Progenitor cell of endocrine pancreas (in vitro differentiated cells): ENCODE results near the gene M1AP. TPM values are rescaled to one million over a fixed set of nuclear protein-coding genes. Genes with fewer than 3 reads are reported as not detected.
"Not testable (repeated sequence)": the region's sequence is repeated elsewhere in the genome, so short reads cannot be mapped to it uniquely, and the experiment has no call there.

Experiments used
- DNase-seq: peaks from one replicate; pipeline ENCODE4 v3.0.0; 2021; ENCODE audit warnings: low spot score; ENCODE audit not compliant: unreplicated experiment
- H3K27ac Mint-ChIP-seq: 2 replicates; pipeline ENCODE4 v1.8.0; 2021; ENCODE audit warnings: mild to moderate bottlenecking, moderate library complexity, mixed read lengths
- H3K27me3 Mint-ChIP-seq: 2 replicates; pipeline ENCODE4 v1.8.0; 2021; ENCODE audit warnings: mixed read lengths
- H3K36me3 Mint-ChIP-seq: 2 replicates; pipeline ENCODE4 v1.8.0; 2022; ENCODE audit warnings: mixed read lengths; ENCODE audit not compliant: insufficient read depth
- H3K4me1 Mint-ChIP-seq: 2 replicates; pipeline ENCODE4 v1.8.0; 2021; ENCODE audit warnings: low read depth, mixed read lengths
- H3K4me3 Mint-ChIP-seq: 2 replicates; pipeline ENCODE4 v1.8.0; 2021; ENCODE audit warnings: low read depth, mild to moderate bottlenecking, moderate library complexity, mixed read lengths
- H3K9me3 Mint-ChIP-seq: 2 replicates; pipeline ENCODE4 v1.8.0; 2021; ENCODE audit warnings: low read depth, mixed read lengths
- total RNA-seq: library from RNA; stranded (reverse); gene quantifications from 2 replicates; pipeline ENCODE4 v1.2.1, GENCODE V29; 2021
- TF ChIP-seq, protein P1 (sequence below): fragments of 200-600 bp; sonication (generic); IDR thresholded peaks from one replicate; pipeline ENCODE4 v1.5.0; 2021; ENCODE audit warnings: antibody characterized with exemption, mild to moderate bottlenecking; ENCODE audit not compliant: unreplicated experiment

The M1AP gene
- total RNA-seq, 1 donor from 2014 or later, result 2.5 TPM

DNA sequence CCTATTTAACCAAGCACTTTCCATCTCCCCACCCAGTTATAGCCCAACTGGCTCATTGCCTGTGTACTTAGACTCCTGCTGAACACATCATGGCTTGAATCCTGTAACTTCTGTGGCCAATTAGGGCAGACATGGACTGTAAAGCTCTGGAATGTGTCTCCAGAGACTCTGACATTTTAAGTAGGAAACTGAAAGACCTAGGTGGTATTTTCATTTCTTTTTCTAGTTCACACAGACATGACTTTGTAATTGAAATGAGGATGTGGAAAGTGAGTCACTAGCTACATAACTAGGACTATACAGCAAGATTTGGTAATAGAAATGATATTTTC lies 81.4 kb downstream of the M1AP start:
- Mint-ChIP-seq H3K27ac (no peak overlapping the region), H3K4me1 (no peaks in the 10 kb centered on the region), H3K27me3 (peaks cover 33% of the 10 kb centered on the region), H3K4me3 (no peak overlapping the region), H3K36me3 (no peaks in the 10 kb centered on the region), H3K9me3 (no peaks in the 10 kb centered on the region)
- DNase-seq, result no peak
- TF ChIP-seq, protein P1, sequence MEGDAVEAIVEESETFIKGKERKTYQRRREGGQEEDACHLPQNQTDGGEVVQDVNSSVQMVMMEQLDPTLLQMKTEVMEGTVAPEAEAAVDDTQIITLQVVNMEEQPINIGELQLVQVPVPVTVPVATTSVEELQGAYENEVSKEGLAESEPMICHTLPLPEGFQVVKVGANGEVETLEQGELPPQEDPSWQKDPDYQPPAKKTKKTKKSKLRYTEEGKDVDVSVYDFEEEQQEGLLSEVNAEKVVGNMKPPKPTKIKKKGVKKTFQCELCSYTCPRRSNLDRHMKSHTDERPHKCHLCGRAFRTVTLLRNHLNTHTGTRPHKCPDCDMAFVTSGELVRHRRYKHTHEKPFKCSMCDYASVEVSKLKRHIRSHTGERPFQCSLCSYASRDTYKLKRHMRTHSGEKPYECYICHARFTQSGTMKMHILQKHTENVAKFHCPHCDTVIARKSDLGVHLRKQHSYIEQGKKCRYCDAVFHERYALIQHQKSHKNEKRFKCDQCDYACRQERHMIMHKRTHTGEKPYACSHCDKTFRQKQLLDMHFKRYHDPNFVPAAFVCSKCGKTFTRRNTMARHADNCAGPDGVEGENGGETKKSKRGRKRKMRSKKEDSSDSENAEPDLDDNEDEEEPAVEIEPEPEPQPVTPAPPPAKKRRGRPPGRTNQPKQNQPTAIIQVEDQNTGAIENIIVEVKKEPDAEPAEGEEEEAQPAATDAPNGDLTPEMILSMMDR, result no peak

- TF ChIP-seq, protein P1, result no peak
- Mint-ChIP-seq H3K36me3 (no peaks in the 10 kb centered on the region), H3K4me3 (no peak overlapping the region), H3K9me3 (no peaks in the 10 kb centered on the region), H3K27me3 (peaks cover 38% of the 10 kb centered on the region), H3K27ac (no peak overlapping the region), H3K4me1 (no peaks in the 10 kb centered on the region)
- no peak for DNase-seq
Measured at GRCh38 chr2:74566076-74566753, 81.9 kb downstream of the M1AP start.

- Mint-ChIP-seq H3K4me1 (no peaks in the 10 kb centered on the region), H3K27ac (no peak overlapping the region), H3K4me3 (no peak overlapping the region), H3K36me3 (no peaks in the 10 kb centered on the region), H3K27me3 (peaks cover 51% of the 10 kb centered on the region), H3K9me3 (no peaks in the 10 kb centered on the region)
- no peak for DNase-seq
- TF ChIP-seq, protein P1, result no peak
Measured at GRCh38 chr2:74564222-74564621, 83.9 kb downstream of the M1AP start.

DNA sequence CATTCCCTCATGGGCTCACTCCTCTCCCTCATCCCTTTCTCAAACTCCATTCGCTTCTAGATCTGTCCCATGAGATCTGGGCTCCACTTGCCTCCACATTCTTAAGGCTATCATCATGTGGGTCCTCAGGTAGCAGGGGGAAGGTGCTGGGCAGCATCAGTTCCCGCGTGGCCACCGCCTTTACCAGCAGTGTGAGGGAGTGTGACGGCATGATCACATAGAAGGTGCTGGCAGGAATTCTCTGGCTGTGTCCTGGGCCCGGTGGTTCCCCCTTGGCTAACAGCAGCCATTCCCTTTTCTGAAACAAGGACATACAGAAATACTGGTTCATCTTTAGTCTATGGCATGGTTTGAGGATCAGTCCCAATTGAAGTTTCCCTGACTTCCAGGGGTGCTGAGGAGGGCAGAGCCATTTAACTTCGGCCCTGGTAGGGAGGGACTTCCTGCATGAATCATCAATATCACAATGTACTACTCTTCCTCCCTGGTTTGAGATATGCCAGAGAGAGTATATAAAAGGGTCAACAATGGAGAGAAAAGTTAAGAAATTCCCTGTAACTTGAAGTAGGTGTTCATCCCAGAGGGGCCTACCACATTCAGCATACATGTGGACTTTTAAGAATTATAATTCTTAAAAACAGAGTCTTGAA lies 85.9 kb downstream of the M1AP start:
- Mint-ChIP-seq H3K4me1 (peaks cover 6% of the 10 kb centered on the region), H3K9me3 (no peaks in the 10 kb centered on the region), H3K36me3 (no peaks in the 10 kb centered on the region), H3K4me3 (no peak overlapping the region), H3K27ac (no peak overlapping the region), H3K27me3 (peaks cover 47% of the 10 kb centered on the region)
- DNase-seq, result no peak
- TF ChIP-seq, protein P1, result no peak

DNA sequence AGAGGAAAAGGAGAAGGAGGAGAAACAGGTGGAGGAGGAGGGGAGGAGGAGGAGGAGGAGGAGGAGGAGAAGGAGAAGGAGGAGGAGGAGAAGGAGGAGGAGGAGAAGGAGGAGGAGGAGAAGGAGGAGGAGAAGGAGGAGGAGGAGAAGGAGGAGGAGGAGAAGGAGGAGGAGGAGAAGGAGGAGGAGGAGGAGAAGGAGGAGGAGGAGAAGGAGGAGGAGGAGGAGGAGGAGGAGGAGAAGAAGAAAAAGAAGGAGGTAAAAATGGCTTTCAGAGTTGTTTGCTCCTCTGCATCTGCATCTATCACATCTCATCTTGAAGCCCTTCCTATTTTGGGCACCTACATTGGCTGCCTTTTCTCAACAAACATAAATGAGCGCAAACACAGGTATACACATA lies 87.1 kb downstream of the M1AP start:
- H3K4me3 Mint-ChIP-seq, H3K9me3 Mint-ChIP-seq, H3K27ac Mint-ChIP-seq, H3K4me1 Mint-ChIP-seq, H3K36me3 Mint-ChIP-seq, DNase-seq: not testable (repeated sequence)
- H3K27me3 Mint-ChIP-seq, result peaks cover 44% of the 10 kb centered on the region

DNA sequence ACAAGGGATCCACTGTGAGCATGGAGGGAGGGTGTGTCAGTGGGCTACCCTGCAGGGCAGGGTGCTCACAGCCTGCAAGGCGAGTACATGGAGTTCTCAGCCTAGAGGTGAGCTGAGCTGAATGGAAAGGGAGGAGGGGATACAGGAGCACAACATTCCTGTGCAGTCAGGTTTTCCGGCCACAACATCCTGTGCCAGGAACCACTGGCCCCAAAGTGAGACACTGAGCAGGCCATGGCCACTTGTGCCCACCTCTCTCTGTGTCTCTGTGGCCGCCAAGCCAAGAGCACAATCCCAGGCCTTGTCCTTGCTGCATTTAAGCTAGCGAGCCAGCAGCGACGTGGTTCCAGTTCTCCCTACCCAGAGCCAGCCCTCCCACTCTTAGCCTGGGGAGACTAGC lies 87.5 kb downstream of the M1AP start:
- H3K9me3 Mint-ChIP-seq, result no peaks in the 10 kb centered on the region
- no peak overlapping the region for H3K4me3 Mint-ChIP-seq
- H3K36me3 Mint-ChIP-seq, result no peaks in the 10 kb centered on the region
- no peak overlapping the region for H3K27ac Mint-ChIP-seq
- H3K4me1 Mint-ChIP-seq, result peaks cover 6% of the 10 kb centered on the region
- no peak for DNase-seq
- H3K27me3 Mint-ChIP-seq, result peaks cover 39% of the 10 kb centered on the region
- TF ChIP-seq, protein P1, result no peak
